B cell (primary cell): ENCODE results near the gene TCF7L2.

Source experiments
- CTCF ChIP-seq: fragments of 200-600 bp; IDR thresholded peaks from one replicate; pipeline ENCODE4 v1.8.0; 2022; ENCODE audit warnings: antibody characterized with exemption, mild to moderate bottlenecking
- EZH2 ChIP-seq: IDR thresholded peaks from 2 replicates; pipeline ENCODE4 v1.6.1; 2012; ENCODE audit warnings: borderline replicate concordance, low read depth, mild to moderate bottlenecking, moderate library complexity, low read length; ENCODE audit not compliant: insufficient read depth, poor library complexity, severe bottlenecking

- TF ChIP-seq EZH2 = no peak
- TF ChIP-seq CTCF = no peak
Measured at GRCh38 chr10:113176652-113177155, 226.7 kb downstream of the TCF7L2 start.
